GM18499 (cell line): ENCODE data around the gene FGF18.
"Not testable (repeated sequence)": the region's sequence is repeated elsewhere in the genome, so short reads cannot be mapped to it uniquely, and the experiment has no call there.

ENCODE experiments used
- ATAC-seq: cut with Tn5 transposase; IDR thresholded peaks from one replicate; pipeline ENCODE4 v1.9.1; 2021; ENCODE audit warnings: moderate number of reproducible peaks; ENCODE audit not compliant: insufficient read depth, unreplicated experiment

The FGF18 gene

GRCh38 chr5:171488876-171489275, 69.4 kb downstream of the FGF18 start:
- ATAC-seq: no peak

- no peak for ATAC-seq
Measured at GRCh38 chr5:171492781-171493180, 73.3 kb downstream of the FGF18 start.

GRCh38 chr5:171493646-171494393, 74.4 kb downstream of the FGF18 start:
- ATAC-seq: no peak

GRCh38 chr5:171494452-171495121, 75.1 kb downstream of the FGF18 start:
- no peak for ATAC-seq

GRCh38 chr5:171495122-171495700, 75.8 kb downstream of the FGF18 start:
- no peak for ATAC-seq

GRCh38 chr5:171496456-171496855, 77.0 kb downstream of the FGF18 start:
- no peak for ATAC-seq

GRCh38 chr5:171497494-171497893, 78.0 kb downstream of the FGF18 start:
- ATAC-seq: not testable (repeated sequence)

- no peak for ATAC-seq
Measured at GRCh38 chr5:171498166-171498565, 78.7 kb downstream of the FGF18 start.

- ATAC-seq: no peak
Measured at GRCh38 chr5:171499611-171500010, 80.2 kb downstream of the FGF18 start.

- ATAC-seq: no peak
Measured at GRCh38 chr5:171505473-171506043, 86.1 kb downstream of the FGF18 start.

- no peak for ATAC-seq
Measured at GRCh38 chr5:171506951-171507350, 87.5 kb downstream of the FGF18 start.
